HEK293 (cell line): ENCODE data around the gene CALHM3.

ENCODE experiments used
- HIC1 ChIP-seq: fragments of 450-650 bp; formaldehyde crosslinking; IDR thresholded peaks from 2 replicates; pipeline ENCODE4 v1.5.1; 2016; ENCODE audit warnings: missing biosample characterization, missing genetic modification characterization
- ZNF248 ChIP-seq: fragments of 450-650 bp; formaldehyde crosslinking; IDR thresholded peaks from 2 replicates; pipeline ENCODE4 v1.5.1; 2017; ENCODE audit warnings: missing biosample characterization, missing genetic modification characterization
- ZNF555 ChIP-seq: fragments of 450-650 bp; formaldehyde crosslinking; conservative IDR thresholded peaks from 2 replicates; pipeline ENCODE4 v1.5.1; 2017; ENCODE audit warnings: missing biosample characterization, mild to moderate bottlenecking, missing genetic modification characterization, inconsistent platforms

GRCh38 chr10:103493916-103494877 is 15.2 kb upstream of the CALHM3 start:
- TF ChIP-seq HIC1 (tag by site-specific recombination), result no peak; the same call in 1 of the 2 replicates
- no peak for TF ChIP-seq ZNF248 (tag by site-specific recombination)
- no peak for TF ChIP-seq ZNF555
